Measurements from ENCODE around the gene ZNF445.
"Not testable (repeated sequence)": the region's sequence is repeated elsewhere in the genome, so short reads cannot be mapped to it uniquely, and the experiment has no call there.

The ZNF445 gene

GRCh38 chr3:44477312-44478030, at the start of gene ZNF445:
TSS of gene ZNF445 (minus strand) at chr3:44477670. CDS start at chr3:44455549, 22,121 bp downstream.
- DNase-seq: peak; percentile 81

DNA sequence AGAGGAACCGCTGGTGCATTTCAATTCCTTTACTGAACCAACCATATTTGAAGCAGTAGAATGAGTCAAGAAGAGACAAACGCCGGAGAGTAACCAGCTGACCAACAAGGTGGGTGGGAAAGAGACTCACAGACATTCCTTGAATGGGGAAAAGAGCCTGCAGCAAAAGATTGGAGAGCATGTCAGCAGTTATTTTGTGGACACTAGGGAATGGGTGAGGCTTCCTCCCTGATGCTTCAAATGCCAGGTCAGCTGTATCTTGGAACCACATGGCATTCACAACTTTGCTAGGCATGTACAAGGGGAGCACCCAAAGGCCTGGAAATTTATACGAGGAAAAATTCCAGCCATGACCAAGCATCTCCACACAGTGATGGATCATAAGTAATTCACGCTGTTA, 47.6 kb upstream of the ZNF445 start:
- no peak for DNase-seq

- DNase-seq: no peak
These were observed 45.0 kb upstream of the ZNF445 start for GRCh38 chr3:44522494-44522933.

GRCh38 chr3:44521721-44522120, 44.3 kb upstream of the ZNF445 start:
- DNase-seq: no peak

GRCh38 chr3:44518782-44519156, 41.3 kb upstream of the ZNF445 start:
- DNase-seq: no peak

GRCh38 chr3:44516230-44516629, 38.8 kb upstream of the ZNF445 start:
- no peak for DNase-seq

GRCh38 chr3:44513513-44513912, 36.0 kb upstream of the ZNF445 start:
- DNase-seq: no peak

DNA sequence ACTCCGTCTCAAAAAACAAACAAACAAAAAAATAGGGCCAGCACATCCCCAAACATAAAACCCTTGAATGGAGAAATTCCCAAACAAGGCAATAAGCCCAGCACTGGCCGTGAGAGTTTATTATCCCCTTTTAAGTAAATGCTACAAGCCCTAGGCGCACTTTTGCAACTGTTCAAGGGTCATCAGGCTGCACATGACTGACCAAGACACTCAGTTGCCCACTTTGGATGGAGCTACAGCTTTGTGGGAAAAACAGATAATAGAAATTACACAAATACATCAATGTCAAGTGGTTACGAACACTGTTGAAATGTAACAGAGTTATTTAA, 33.7 kb upstream of the ZNF445 start:
- DNase-seq: no peak

DNA sequence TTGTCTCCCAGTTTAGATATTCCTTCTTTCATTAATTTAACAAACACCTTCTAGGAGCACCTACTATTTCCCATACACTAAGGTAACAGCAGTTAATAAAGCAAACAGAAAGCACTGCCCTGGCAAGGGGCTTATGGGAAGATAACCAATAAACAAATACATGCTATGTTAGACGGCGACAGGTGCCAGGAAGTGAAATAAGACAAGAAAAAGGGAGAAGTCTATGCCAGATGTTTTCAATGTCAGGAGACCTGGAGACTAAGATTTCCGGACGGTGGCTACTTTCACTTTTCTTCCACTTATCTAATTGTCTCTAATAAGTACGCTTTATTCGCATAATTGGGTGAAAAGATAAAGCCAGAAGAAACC, 32.5 kb upstream of the ZNF445 start:
- peak; percentile 5 for DNase-seq

DNA sequence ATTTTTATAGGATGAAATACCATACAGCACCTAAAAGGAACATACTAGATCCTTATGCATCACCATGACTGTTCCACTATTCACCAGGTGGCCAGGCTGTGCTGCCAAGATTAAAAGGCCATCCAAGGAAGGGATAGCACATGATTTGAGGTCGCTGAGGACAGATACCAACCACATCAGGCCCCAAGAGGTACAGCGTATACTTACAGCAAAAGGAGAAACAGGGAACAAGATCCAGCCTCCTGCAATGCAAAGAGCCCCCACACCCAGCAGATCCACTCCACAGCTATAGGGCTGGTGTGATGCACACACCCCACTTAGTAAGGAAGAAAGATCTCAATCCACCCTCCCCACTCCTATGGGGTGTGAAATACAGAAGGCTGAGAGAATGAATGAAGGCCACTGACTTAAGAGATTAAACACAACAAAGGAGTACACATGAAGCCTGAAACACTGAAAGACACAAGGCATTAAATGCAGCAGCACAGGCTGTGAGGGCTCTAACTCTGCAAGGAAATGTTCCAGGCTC, 32.0 kb upstream of the ZNF445 start:
- DNase-seq: peak; percentile 1

DNA sequence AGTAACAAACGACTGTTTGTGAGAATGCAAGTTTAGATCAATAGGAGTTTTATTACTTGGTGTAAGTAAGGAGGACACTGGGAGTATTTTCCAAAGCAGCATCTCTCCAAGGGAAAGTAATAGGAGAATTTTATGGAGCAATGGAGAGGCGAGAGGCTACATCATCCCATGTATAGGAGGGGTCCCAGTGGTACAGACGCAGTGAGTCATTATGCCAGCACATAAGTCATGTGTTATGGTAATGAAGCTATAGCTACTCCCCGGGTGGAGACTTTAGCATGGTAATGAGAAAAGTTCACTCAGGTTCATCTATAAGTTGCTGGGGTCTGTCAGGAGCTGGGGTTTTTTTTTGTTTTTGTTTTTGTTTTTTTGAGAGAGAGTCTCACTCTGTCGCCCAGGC, 29.5 kb upstream of the ZNF445 start:
- no peak for DNase-seq

- no peak for DNase-seq
These were observed 29.1 kb upstream of the ZNF445 start for GRCh38 chr3:44506556-44506955.

GRCh38 chr3:44504566-44504965, 27.1 kb upstream of the ZNF445 start:
- DNase-seq: no peak

GRCh38 chr3:44503178-44503577, 25.7 kb upstream of the ZNF445 start:
- not testable (repeated sequence) for DNase-seq

- no peak for DNase-seq
These were observed 24.5 kb upstream of the ZNF445 start for GRCh38 chr3:44501971-44502370.

DNA sequence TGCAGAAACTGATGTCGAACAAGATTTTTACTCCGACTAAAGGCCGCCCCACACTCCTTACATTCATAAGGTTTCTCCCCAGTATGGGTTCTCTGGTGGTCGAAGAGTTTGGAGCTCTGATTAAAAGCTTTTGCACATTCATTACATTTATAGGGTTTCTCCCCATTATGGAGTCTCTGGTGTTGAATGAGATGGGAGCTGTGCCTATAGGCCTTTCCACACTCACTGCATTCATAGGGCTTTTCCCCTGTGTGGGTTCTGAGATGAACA, 22.4 kb upstream of the ZNF445 start:
- DNase-seq: not testable (repeated sequence)

- no peak for DNase-seq
These were observed 21.9 kb upstream of the ZNF445 start for GRCh38 chr3:44499149-44499898.

DNA sequence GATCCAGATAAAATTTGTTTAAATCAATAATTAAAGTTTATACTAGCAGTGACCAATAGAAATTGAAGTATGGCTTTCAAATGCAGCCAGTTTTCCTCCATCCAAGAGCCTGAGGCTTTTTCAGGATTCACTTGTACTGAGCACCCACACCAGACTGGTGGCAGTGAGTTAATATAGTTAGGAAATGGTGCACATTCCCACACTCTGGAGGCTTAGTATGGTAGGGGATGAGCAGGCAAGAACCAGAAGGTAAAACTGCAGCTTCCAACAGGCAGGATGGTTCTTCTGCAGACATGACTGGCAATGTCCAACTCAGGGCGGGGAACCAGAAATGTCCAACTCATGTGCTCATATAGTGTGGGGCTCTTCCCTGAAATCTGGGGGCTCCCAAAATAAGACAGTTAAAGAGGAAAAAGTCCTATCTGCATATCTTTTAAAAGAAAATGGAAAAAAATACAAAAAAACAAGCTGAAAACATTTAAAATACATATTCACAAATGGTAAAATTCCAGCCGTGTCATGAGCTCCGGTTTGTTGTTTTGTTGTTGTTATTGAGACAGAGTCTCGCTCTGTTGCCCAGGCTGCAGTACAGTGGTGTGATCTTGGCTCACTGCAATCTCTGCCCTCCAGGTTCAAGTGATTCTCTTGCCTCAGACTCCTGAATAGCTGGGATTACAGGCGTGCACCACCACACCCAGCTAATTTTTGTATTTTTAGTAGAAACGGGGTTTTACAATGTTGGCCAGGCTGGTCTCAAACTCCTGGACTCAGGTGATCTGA, 18.4 kb upstream of the ZNF445 start:
- DNase-seq: no peak

DNA sequence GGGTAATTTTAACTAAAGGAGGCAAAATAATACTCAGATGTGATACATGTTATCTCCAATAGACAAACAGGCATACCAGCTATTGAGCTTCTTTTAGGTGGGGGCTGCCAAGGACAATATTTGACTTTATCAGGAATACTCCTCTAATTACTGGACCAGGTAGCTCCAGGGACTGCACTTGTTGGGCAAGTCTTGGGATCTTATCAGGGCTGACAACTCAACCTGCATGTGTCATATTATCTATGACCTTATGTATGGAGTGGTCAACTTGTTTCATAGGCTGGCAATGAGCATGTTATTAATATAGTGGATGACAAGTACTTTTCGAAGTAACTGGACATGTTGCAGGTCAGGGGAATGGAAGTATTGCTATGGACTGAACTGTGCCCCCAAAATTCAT, 15.0 kb upstream of the ZNF445 start:
- no peak for DNase-seq

DNA sequence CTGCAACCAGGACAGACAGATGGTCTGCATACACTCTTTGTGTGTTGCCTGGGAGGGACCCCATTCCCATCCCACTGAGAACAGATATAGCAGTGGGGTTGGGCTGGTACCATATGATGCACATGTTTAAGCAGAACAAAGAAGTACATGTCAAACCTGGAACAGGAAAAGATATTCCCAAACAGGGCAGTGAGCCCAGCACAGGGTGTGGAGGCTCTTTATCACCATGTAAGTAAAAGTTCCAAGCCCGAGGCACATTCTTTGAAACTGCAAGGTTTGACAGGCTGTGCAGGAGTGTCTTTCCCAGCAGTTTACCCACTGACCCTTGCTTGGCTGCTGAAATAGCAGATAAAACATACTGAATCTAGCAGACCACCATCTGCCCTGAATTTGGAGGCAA, 5.3 kb upstream of the ZNF445 start:
- DNase-seq: no peak

- DNase-seq: no peak
These were observed 1.2 kb upstream of the ZNF445 start for GRCh38 chr3:44478606-44479094.

DNA sequence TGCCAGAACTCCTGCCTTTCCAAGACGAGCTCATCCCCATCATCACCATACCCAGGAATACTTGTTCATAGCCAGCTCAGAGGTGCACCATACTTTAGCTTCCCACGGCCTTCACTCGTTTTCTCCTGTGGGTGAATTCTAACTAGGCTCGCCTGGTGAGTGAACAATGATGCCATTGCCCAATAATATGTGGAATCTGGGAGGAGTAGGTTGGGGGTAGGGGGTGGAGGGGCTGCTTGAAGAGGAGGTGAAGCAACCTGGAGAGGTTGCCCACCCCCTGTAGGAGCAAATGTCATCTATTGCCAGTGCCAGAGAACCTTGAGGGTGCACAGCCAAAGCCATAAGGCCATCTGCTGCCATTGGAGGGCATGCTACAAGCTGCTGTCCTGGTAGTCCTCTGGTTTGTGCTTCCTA, 592 bp upstream of the ZNF445 start:
- no peak for DNase-seq

DNA sequence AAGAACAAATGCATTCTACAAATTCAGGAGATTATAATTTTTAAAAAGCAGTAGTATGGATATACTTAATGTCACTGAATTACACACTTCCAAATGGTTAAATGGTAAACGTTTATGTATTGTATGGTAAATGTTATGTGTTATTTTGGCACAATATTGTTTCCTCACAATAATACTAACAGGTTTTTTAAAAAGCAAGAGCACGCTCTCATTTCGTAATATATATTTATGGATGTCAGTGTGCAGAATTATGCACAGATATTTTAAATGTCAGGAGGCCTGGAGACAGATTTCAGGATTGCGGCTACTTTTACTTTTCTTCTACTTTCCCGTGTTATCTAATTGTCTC, 533 bp downstream of the ZNF445 start:
- no peak for DNase-seq

- DNase-seq: peak; percentile 29
These were observed 1.3 kb downstream of the ZNF445 start for GRCh38 chr3:44476181-44476611.

All from activated CD4-positive, alpha-beta T cell treated with anti-CD3 and anti-CD28 coated beads, Interleukin-2, amount 50 U/mL, for 16 hours (primary cell).